Measurements from ENCODE around the gene AGK.
"Not testable (repeated sequence)": the region's sequence is repeated elsewhere in the genome, so short reads cannot be mapped to it uniquely, and the experiment has no call there.

Gene AGK

DNA sequence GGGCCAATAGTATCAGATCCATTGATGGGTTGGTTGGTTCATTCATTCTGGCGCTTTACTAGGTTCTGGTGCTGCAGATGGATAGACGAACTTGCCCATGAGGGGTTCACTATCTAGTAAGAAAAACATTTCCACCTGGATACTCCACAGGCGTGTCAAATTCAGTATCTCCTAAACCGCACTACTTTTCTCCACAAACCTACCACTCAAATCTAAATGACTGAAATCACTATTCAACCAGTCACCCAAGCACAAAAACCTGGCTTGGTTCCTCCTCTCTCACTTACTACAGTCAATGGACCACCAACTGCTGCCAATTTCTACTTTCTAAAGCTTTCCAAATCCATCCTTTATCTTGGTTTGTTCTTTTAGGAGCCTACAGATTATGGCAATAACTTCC lies 572 bp downstream of the AGK start:
- DNase-seq (ENCODE audit: low read depth in 2 of 2) = no peak

DNA sequence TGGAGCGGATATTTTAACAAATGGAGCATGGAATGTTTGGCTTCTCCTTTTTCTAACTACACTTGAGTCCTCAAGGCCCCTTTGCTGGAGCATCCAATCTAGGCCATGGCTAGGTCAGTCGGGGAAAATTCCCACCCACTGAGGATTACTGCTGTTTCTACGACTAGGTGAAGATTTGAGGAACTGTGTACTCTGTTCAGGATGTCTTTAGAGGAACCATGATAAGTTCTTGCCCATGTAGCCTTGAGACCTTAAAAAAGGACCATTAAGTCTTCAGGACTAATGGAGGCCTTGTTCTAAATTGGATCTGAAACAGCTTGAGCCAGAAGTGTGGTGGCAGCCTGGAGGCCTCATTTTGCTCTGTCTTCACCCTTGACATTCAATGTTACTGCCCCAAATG lies 6.2 kb downstream of the AGK start:
- no peak for DNase-seq (ENCODE audit: low read depth in 2 of 2)

DNA sequence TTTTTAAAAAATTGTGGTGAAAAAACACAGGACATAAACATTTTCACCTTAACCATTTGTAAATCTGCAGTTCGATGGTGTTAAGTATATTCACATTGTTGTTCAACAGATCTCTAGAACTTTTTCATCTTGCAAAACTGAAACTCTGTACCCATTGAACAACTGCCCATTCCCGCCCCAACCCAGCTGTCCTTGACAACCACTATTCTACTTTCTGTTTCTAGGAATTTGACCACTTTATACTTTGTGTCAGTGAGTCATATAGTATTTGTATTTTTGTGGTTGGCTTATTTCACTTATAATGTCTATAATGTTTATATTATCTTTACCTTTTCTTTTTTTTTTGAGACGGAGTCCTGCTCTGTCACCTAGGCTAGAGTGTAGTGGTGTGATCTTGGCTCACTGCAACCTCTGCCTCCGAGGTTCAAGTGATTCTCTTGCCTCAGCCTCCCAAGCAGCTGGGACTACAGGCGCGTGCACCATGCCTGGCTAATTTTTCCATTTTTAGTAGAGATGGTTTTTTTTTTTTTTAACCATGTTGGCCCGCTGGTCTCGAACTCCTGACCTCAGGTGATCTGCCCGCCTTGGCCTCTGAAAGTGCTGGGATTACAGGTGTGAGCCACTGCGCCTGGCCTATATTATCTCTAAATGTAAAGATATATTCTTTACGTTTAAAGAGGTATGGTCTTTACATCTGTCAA lies 6.8 kb downstream of the AGK start:
- not testable (repeated sequence) for DNase-seq (ENCODE audit: low read depth in 2 of 2)

DNA sequence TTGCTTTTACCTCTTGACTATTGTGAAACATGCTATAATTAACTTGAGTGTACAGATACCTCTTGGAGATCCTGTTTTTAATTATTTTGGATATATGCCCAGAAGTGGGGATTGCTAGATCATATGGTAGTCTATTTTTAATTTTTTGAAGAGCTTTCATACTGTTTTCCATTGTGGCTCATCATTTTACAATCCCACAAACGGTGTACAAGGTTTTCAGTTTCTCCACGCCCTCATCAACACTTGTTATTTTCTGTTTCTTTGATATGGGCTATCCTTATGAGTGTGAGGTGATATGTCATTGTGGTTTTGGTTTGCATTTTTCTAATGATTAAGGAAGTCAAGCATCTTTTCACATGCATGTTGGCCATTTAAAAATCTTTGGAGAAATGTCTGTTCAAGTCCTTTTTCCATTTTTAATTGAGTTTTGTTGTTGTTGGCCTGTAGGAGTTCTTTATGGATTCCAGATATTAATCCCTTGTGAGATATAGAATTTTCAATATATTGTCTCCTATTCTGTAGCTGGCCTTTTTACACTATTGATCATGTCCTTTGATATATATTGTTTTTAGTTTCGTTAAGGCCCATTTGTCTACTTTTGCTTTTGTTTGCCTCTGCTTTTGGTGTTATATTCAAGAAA lies 7.5 kb downstream of the AGK start:
- DNase-seq (ENCODE audit: low read depth in 2 of 2) = no peak

DNA sequence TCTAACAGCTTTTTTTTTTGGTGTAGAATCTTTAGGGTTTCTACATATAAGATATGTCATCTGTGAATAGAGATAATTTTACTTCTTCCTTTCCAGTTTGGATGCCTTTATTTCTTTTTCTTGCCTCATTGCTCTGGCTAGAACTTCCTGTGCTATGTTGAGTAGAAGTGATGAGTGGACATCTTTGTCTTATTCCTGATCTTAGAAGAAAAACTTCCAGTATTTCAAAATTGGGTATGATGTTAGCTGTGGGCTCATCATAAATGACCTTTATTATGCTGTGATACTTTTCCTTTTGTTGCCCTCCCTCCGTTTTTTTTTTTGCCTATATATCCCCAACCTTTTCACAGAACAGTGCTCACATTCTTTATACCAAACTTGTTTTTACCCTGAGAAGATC lies 8.8 kb downstream of the AGK start:
- DNase-seq (ENCODE audit: low read depth in 2 of 2) = no peak

DNA sequence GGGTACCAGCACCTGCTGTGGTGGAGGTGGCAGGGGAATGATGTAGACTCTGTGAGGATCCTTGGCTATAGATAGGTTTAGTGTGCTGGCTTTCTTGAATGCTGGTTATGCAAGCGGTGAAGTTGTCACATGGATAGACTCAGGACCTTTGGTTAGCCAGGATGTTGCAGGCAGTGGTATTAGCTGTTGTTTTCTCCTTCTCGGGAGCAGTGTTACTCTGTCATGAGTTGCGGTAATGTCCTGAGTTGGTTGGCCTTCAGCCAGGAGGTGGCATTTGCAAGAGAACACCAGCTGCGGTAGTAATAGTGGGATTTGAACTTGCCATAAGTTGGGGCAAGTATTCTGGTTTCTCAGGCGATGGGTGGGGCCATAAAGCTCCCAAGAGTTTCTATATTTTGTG lies 10.8 kb downstream of the AGK start:
- no peak for DNase-seq (ENCODE audit: low read depth in 2 of 2)

DNA sequence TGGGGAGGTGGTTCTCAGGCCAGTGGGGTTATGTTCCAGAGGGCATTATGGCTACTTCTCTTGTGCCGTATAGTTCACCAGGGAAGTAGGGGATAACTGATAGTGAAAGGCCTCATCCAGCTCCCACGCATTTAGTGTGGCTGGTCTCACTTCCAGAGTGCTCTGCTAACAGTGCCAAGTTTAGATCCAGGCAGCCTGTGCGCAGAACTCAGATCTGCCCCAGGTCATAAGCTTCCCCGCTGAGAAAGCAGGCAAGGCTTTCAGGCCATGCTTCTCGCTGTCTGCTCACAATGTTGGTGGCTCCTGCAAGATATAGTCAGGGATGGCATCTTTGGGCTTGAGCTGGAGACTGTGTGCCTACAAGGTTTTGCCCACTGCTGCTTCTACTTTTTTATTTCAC lies 11.3 kb downstream of the AGK start:
- no peak for DNase-seq (ENCODE audit: low read depth in 2 of 2)

DNA sequence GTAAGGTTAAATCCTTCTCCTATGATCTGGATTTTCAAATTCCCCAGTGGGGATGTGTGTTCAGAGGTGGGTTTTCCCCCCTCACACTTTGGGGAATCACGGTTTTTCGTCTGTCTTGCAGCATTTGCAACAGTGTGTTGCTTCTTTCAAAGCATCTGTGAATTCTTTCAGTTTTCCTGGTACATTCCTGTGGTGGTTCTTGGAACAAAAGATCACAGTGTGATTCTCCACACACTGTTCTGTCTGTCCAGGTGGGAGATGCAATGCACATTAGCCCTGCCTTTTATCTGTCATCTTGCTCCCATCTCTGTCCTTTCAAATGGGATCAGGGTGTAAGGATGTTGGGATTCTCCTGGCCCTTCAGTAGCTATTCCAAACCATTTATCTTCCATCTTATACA lies 11.8 kb downstream of the AGK start:
- no peak for DNase-seq (ENCODE audit: low read depth in 2 of 2)

DNA sequence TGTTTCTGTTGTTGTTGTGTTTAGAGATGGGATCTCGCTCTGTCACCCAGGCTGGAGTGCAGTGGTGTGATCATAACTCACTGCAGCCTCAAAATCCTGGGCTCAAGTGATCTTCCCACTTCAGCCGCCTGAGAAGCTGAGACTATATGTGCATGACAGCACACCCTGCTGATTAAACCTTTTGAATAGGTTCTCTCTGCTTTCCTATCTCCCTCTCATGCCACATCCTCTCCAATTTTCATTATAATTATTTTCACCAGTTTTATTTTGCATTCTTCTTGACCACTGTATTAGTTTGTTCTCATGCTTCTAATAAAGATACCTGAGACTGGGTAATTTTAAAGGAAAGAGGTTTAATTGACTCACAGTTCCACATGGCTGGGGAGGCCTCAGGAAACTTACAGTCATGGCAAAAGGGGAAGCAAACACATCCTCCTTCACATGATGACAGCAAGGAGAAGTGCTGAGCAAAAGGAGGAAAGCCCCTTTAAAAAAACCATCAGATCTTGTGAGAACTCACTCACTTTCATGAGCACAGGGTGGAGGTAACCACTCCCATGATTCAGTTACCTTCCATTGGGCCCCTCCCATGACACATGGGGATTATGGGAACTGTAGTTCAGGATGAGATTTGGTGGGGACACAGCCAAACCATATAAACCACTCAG lies 12.9 kb downstream of the AGK start:
- DNase-seq (ENCODE audit: low read depth in 2 of 2) = no peak

DNA sequence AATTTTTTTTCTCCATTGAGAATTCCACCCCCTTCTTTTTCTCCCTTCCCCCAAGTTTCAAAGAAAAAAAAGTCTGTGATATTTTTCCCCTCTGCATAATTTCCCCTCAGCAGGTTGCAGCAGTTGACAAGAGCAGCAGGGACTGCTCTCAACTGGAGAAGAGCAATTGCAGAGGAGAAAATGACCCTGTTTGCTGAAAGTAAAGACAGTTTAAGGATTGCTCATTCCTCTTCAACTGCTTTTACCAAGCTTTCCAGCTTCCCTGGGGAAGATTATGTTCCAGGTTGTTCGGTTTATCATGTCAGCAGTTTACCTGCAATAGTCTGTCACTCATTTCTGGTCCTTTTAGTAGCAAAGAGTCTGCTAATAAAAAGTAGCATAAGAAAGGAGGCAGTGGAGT lies 16.2 kb downstream of the AGK start:
- no peak for DNase-seq (ENCODE audit: low read depth in 2 of 2)

DNA sequence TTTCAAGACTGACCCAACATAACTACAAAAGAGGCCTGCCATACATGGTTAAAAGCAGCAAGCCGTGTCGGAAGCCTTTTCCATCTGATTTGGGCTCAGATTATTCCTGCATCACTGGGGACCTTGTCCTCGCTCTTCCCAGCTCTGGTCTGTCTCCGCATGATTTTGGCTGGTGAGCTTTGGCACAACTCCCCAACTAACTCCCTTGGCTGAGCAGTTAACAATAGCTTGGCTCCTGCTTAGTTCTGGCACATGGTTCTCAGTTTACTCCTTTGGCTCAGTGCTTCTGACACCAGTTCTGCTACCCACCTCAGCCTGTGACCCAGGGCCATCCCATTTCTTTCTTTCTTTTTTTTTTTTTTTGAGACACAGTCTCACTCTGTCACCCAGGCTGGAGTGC lies 17.0 kb downstream of the AGK start:
- DNase-seq (ENCODE audit: low read depth in 2 of 2) = no peak

DNA sequence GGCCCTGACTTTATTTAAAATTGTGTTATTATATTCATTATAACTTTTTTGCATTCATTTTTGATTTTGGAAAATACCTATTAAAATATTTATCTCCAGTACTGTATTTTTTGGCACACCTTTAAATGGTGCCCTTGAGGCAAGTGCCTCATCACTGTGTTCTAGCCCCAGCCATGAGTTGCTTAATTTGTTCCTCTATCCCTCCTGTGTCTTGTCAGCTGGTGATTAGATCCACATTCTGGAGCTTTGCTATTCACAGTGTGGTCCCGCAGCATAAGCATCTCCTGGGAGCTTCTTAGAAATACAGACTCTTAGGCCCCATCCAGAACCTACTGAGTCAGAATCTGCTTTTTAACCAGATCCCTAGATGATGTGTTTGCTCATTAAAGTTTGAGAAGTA lies 19.8 kb downstream of the AGK start:
- DNase-seq (ENCODE audit: low read depth in 2 of 2) = no peak

DNA sequence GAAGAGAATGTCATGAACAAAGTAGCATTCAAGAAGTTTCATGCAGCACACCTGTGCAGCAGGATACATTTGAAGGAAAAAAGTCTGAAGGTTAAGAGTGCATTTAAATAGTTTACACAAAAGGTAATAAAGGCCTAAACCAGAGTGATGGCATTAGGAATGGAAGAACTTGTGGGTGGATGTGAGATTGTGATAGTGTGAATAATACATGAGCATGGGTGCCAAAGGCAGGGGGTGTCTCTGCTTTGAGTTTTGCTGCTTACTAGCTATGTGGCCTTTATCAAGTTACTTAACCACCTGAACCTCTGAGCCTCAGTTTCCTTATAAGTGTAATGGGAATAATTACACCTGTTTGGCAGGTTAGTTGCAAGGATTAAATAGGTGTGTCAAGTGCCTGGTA lies 21.0 kb downstream of the AGK start:
- no peak for DNase-seq (ENCODE audit: low read depth in 2 of 2)

DNA sequence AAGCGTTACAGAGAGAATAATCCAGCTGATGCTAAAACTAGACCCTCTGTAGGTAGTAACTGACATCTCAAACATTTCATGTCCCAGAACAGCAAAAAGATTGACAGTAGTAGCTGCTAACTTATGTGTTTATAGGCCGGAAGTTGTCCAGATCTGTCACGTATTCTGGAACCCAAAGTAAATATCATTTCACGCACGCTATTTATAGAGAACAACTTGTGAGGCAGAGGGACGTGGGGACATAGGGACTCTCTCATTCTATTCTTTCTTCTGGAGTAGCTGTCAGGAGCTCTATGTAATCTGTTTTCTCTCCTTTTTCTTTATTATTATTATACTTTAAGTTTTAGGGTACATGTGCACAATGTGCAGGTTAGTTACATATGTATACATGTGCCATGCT lies 22.3 kb downstream of the AGK start:
- DNase-seq (ENCODE audit: low read depth in 2 of 2) = no peak

DNA sequence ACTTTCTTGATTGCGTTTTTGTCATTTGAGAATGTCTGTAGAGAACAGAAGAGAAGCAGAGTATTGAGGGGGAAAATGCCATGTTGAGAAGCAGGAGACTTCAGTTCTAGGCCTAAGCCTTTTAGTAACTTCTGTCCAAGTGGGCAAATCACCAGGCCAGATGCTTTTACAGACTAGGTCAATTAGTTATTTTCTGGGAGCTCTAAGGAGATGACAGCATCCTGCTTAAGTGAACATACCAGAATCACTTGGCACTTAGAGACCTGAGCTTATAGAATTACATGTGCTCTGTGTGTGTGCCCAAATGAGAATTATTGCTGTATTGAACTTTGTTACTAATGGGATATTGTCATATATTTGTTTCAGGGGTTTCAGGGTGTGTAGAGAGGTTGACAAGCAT lies 24.0 kb downstream of the AGK start:
- no peak for DNase-seq (ENCODE audit: low read depth in 2 of 2)

DNA sequence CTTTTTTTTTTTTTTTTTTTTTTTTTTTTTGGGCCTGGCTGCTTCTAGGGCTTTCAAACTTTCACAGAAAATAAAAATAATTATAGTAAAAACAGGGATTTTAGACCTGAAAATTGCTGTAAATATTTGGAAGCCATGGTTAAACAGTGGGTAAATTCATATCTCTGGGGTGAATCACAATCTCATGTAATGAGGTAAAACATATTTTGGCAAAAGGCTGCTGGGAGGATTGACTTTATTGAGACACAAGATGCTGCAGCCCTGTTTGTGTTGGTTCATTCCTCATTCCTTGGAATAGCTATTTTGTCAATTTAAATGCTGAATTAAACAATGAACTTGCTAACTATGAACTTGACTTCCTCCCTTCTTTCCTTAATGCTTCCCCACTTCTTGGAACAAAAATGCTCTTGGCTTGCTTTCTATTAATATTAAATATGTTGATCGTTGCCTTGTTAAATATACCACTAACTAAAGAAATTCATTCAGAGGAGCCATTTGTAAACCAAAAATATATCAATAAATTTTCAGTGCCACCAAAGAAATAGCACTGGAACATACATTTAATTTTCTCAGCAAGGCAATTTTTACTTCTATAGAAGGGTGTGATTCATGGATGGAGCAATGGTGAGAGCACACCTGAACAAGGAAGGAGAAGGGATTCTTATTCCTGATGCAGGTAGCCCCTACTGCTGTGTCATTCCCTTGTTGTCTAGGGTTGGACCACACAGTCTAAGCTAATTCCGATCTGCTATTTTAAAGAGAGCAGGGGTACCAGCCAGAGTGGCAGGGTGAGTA lies 24.6 kb downstream of the AGK start:
- DNase-seq (ENCODE audit: low read depth in 2 of 2) = no peak

DNA sequence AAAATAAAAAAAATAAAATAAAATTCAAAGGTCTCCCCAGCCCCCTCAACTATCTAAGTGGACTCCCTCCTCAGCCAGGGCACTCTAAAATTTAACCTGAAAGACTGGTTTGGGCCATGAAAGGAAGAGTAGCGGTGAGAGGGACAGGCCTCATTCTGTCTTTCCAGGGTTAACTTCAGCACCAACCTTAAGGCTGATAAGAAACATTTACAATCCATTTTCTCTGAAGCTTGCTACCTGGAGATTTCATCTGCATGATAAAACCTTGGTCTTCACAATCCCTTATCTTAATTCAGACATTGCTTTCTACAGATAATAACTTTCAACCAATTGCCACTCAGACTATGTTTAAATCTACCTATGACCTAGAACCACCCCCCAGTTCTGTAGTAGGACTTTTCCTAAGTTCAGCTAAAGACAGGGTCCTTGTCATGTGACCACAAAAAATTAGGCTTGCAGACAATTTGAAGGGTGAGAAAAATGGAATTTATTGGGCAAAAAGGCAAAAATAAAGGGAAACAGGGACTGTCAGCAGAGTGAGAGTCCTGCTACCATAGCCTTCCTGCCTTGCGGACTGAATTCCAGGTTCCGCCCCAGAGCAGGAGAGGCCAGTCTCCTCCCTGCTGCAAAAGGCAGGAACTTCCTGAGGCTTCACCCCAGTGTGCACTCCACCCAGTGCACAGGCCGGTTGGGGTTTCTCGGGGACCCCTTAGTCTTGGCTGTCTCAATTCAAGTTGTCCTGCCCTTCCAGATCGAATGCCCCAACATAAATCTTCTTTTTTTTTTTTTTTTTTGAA lies 26.0 kb downstream of the AGK start:
- no peak for DNase-seq (ENCODE audit: low read depth in 2 of 2)

DNA sequence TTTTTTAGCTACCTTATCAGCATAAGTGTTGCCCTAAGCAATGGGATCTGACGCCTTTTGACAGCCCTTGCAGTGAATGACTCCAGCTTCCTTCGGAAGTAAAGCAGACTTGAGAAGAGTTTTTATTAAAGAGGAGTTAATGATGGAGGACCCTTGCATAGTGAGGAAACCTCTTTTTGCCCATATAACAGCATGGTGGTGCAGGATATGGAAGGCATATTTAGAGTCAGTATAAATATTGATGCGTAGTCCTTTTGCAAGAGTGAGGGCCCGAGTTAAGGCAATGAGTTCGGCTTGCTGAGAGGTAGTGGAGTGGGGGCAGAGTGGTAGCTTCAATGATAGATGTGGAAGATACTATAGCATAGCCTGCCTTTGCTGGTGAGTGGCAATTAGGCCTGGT lies 28.7 kb downstream of the AGK start:
- DNase-seq (ENCODE audit: low read depth in 2 of 2) = not testable (repeated sequence)

DNA sequence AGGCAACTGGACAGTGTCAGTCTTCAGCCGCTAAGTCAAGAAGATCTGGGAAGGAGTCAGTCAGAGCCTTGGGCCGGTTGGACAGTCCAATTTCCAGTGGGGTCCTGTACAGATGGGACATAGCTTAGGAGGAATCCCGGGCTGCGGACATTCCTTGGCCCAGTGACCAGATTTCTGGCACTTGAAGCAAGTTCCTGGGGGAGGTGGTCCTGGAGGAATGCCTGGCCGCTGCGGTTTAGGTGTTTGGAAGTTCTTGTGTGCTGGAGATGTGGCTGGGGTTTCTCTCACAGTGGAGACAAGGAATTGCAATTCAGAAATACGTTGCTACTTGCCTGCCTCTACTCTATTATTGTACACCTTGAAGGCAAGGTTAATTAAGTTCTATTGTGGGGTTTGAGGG lies 30.9 kb downstream of the AGK start:
- DNase-seq (ENCODE audit: low read depth in 2 of 2) = not testable (repeated sequence)

DNA sequence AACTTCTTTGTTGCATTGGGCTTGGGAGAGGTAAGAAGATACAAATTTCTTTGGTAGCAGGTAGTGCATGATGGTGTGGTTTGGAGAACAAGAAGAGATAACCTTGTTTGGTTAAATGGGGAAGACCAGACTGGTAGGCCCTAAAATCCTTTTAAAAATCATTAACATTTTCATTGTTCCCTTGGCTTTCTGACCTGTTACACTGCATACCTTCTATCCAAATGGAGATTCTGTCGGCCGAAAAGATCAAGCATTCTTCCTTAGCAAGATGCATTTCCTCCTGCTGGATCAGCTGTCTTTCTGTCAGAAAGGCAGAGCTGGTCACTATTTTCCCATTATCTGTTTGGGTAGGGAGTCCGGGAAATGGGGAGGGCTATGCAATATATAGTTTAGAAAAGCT lies 33.7 kb downstream of the AGK start:
- no peak for DNase-seq (ENCODE audit: low read depth in 2 of 2)

DNA sequence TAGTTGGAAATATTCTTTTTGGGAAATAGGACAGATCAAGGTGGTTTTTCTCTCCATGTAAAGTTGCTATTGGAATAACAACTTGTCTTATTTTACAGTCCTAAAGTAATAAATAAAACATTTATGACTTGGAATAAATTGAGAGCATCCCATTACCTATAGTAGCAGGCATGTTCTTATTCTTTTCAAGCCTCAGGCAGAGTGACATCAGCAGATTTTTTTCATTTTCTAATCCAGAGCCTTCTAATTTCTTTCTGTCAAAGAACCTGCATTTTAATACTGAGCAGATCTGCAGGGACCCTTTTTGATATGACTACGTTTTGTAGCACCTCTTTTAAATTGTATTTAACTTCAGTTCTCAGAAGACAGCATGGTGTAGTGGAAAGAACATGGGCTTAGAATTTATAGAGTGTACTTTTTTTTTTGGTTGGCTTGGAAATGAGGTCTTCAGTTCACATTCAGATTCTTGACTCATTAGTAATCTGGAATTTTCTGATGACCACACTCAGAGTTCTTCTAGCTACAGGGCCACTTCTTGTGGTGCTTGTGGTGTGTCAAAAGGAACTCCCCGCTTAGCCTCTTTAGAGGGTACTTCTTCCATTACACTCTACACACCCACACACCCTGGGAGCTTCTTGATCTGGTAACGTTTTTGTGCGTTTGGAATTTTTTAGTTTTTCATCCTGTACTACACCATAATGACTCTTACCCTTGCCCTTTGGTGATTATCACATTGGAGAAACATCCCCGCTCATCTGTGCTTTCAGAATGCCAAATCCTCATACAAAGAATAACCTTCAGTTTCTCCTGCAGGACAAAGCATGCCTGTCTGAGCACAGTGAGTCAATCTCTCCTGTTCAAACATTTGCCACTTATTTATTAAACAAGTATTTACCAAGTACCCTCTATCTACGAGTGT lies 34.6 kb downstream of the AGK start:
- peak in 1 of 2 donors; percentile 13 for DNase-seq (ENCODE audit: low read depth in 2 of 2)

Data from stimulated activated CD4-positive, alpha-beta T cell treated with anti-CD3 and anti-CD28 coated beads, Interleukin-1b, Interleukin-23, amount 100 ng/mL, for 4 hours (primary cell).